DMS53 (cell line): Measurements from ENCODE around the gene LRCOL1.

Experiments
- DNase-seq: peaks from one replicate; lab custom pipeline; 2025; lab: John Stamatoyannopoulos, UW

Gene LRCOL1

DNA sequence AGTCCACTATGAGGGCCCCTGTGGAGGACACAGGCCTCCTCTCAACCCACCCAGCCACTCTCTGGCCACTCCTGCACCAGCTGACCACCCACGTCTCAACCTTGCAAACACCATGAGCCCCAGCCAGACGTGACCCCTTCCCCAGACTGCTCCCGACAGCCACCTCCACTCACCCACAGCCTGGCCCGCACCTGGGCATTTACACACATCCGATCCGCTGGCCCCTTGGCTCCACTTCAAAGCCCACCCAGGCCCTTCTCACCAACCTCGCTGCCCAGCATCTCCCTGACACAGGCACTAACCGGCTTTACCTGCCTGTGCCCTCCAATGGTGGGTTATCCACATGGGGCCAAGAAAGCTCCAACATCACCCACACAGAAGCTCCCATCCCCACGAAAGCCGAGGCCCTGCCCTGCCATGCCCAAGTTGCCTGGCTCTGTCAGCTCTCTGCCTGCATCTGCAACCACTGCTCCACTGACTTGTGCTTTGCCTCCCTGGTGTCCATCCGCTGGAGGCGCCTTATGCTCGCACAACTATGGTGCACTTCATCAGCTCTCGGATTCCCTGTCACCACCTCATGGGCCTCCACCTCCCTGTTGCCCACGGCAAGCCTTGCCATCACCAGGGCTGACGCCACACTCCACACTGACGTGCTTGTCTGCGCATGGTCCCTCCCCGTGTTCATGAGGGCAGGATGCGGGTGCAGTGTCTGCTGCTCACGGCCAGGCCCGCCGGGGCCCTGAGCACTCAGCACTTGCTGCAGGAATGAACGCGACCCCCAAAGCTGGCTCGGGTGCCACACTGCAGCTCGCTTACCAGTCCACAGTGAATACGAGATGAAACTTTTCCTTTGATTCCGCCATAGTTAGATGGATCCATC lies 24.9 kb upstream of the LRCOL1 start:
- no peak for DNase-seq

DNA sequence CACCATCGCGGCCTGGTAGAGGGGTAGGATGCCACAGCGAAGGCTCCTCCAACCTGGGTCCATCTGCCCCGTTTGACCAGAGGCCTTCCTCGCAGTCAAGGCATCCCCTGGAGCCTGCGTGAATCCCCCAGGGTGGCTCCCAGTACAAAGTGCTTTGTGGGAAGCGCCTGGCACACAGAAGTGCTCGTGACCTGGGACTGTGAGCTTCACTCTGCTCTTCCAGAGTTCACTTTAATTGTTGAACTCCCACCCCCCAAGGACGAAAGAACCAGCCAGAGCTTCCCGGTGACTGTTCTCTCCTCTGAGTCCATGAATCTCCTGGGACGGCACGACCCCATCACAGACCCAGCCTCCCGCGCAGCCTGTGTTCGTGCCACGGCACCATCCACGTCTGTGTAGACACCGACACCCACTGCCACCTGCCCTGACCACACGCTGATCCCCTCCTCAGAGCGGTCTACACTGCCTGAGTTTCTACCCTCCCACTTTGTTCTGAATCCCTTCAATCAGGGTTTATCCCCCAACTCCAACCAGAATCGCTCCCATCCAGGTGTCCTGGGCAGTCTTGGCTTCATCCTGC lies 24.1 kb upstream of the LRCOL1 start:
- no peak for DNase-seq

DNA sequence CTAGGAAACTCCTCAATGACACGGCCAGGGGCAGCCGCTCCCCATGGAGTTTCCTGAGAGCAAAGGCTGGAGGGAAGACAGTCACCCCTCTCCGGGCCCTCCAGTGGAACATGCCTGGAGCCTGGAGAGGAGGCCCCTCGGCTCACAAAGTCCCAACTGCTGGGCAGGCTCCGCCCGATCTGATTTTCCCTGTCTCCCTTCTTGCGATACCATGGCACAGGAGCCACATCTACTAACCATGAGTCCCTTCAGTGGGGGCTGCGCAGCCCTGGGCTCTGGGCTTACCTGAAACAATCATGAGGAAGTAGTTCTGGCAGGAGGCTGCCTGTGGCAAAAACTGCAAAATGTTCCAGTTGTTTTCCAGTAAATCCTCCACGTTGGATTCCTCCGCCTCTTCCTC lies 23.5 kb upstream of the LRCOL1 start:
- DNase-seq: no peak

DNA sequence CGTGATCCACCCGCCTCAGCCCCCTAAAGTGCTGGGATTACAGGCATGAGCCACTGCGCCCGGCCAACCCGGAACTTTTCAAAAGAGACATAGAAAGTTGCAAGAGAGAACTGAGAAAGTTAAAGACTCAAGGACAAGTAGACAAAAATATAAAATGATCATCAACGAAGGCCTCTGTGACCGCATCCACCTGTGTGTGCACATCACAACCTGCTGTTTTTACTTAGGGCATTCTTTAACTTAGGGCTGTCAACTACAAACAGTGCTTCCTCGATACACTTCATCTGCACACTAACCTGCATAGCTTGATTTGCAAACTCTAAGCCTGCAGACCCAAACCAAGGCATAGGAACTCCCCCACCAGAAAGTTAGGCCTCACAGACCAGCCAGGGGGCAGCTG lies 23.0 kb upstream of the LRCOL1 start:
- DNase-seq: no peak

DNA sequence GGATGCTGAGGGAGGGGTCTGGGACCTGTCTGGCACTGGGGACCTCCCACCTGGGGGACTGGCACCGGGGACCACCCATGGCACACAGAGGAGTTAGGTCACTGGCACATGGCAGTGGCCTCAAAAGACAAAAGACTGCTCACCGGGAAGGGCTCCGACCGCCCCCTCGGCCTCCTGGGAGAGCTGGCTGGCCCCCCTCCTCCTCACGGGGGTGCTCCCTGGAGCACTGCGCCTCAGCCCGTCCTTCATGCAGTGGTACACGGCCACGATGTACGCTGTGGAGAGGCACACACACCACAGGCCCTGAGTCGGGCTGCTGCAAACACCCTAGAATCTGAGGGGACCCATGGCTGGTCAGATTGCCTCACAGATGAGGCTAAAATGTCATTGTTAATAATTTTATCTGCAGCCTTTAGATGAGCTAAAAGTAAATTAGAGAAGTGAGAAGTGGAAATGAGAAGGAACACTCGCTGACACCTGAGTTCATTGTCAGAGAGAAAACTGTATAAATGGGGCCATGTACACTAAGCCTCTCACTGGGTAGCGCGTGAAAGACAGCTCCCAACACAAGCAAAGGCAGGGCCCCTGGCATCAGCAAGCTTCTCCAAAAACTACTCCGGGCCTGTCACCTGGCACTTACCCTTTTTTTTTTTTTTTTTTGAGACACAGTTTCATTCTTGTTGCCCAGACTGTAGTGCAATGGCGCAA lies 22.3 kb upstream of the LRCOL1 start:
- no peak for DNase-seq

DNA sequence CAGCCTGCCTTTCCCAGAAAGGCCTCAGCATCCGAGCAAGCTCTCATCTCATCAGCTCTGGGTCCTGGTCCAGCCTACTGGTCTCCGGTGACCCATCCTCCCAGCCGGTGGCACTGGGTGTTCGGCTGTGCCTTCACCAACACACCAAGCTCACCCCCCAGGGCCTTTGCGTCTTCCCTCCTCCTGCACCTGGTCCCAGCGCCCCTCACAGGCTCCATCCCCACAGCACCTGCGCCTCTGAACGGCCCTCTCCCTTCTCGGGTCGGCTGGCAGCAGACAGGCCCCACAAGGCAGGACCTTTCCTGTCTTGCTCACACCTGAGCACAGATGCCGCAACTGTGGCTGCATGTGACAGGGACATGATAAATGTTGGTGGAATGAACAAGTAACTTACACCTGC lies 21.3 kb upstream of the LRCOL1 start:
- no peak for DNase-seq

DNA sequence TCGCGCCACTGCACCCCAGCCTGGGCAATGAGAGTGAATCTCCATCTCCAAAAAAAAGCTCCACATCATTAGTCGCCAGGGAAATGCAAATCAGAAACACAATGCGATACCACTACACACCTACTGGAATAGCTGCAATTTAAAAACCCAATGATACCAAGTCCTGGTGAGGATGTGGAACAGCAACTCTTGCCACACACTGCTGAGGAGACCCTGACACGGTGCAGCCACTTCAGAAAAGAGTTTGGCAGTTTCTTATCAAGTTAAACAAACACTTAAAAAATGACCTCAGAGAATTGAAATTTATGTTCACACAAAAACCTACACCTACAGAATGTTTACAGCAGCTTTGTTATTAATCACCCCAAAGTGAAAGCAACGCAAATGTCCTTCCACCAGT lies 20.3 kb upstream of the LRCOL1 start:
- DNase-seq: no peak

DNA sequence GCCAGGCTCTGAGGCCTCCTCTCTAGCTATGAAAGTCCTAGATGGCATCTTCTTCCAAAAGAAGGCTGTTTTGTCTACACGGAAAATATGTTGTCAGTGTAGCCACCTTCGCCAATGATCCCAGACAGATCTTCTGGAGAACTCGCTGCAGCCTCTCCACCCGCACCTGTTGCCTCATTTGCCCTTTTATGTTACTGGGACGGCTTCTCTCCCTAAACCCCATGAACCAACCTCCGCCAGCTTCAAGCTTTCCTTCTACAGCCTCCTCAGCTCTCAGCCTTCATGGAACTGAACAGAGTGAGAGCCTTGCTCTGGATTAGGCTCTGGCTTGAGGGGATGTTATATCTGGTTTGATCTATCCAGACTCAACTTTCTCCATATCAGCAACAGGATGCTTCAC lies 18.9 kb upstream of the LRCOL1 start:
- no peak for DNase-seq

DNA sequence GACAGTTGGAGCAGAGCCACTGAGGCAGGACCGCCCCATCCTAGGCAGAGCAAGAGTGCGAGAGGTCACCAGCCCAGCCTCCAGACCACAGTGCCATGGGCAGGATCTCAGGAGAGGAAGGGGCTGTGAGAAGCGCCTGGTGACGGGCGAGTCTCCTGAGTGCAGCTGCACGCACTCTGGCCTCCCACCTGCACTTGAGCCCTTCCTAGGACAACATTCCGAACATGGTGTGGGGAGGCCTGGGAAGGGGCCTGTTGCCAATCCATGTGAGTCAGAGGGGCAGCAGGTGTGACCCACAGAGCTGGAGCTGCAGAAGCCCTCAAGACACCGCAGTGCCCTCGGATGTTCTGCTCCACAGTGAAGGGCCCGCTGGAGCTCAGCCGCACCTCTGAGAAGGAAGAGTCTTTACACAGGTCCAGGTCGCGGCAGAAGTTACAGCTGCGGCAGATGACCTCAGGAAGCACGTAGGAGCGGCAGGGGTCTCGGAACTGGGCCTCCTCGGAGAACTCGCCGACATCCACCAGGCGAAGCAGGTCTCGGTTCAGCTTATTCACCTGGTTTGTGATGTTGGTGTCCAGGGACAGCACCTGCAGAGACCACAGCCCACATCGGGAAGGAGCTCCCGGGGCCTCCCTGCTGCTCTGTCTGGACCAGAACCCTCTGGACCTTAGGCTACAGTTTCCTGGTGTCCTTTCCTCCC lies 15.5 kb upstream of the LRCOL1 start:
- no peak for DNase-seq

DNA sequence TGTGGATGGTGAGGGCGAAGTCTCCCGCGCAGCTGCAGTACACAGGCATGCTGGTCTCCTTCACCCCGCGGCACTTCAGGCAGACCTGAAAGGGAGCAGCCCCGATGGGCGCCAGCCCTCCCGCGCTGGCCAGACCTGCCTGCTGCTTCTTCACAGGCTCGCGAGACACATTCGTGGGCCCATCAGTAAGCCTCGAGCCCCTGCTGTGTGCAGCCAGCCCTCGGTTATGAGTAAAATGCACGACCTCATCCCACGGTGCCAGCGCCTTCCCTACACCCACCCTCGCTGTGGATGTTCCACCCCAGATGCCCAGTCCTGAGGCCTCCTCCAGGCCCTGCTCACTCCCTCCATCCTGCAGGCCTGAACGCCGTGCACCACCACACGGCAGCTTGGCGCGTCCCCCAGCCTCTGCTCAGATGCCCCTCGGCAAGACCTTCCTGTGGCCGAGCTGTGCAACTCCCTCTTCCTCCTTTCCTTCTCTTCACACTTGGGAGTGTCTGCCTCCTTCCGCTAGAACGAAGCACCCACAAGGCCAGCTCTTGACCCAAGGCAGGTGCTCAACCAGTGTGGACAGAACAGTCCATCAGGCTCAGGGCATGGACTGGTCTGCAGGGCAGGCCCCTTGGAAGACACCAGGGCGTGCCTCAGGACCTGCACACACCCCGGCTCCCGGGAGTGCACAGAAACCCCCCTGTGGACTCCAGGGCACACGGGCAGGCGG lies 14.7 kb upstream of the LRCOL1 start:
- no peak for DNase-seq

DNA sequence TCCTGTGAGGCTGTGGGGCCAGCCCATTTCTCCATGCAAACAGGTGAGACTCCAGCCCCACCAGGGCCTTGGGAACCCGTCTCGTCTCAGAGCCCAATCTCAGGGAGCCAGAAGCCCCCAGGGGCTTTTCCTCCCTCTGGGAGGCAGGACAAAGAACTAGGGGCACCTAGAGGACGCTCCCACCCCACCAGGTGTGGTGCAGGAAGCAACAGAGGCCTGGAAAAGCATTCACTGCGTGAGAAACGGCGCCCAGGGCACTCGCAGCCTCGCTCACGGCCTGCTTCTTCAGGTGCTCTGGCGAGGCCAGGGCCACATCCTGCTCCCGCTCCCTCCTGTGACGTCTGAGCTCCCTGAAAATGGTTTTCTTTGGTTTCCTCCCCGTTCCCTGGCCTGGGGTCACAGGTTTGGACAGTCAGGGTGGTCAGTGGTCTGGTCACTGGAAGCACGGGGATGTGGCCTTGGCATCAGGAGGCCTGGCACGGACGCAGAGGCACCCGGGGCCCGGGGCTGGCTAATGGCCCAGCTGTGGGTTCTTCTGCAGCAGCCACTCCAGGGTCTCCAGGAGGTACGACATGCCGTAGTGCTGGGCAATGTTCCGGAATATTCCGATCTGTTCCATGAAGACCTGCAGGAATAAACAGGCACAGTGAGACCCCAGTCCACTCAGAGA lies 13.9 kb upstream of the LRCOL1 start:
- DNase-seq: no peak

DNA sequence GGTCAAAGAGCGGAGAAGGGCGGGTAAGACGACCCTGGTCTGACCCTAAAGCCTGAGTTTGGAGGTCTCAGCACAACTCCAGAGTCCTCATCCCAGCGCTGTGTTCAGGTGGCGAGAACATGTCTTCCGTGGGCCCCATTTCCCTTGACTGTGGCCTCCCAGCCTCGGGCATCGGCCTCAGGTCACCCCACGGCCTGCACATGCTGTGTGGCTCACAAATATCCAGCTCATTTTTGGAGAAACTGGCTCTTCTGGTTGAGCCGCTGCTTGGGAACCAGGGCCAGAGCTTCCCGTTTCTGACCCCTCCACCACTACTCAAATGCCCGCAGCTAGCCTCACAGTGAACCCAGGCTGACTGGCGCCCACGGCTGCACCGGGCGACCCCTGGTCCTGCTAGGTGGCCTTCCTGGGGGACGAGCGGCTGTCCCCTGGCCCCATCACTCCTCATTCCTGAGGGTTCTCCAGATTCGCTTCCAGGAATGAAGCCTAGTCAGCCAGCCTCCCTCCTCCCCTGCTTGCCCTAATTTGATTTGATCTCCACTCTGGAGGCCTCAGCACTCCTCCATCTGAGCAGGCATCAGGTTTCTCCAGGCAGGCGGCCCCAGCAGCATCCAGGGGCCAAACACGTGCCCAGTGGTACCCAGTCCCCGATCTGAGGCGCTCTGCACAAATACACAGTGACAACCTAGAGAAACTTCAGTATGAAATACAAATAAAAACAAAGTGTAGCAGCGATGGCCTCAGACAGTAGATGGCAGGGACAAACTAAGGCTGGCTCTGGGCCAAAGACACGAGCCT lies 12.9 kb upstream of the LRCOL1 start:
- DNase-seq: no peak

DNA sequence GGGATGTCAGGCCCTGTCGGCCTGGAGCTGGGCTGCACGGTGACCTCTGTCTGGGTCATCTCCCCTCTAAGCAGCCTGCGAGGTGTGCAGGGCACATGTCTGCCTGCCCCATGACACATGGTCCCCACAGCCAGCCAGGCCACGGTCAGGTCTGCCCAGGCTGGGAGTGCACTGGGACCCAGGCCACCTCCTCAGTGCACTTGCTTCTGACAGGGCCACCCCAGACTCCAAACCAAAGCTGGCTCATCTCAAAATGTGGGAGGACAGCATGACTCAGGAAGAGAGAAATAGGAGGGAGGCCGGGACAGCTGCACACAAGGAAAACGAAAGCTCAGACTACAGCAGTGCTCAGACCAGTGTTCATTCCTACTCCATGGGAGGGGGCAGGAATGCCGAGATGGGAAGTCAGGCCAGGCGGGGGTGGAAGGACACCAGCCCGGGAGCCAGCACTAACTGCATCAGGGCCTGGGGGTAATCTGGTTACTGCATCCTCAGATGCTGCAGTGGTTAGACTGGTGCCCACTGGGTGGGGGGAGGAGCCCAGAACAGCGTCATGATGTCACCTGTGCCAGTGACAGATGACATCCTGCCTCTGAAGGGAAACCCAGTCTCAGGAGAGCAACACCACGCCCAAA lies 12.2 kb upstream of the LRCOL1 start:
- peak; percentile 62 for DNase-seq

DNA sequence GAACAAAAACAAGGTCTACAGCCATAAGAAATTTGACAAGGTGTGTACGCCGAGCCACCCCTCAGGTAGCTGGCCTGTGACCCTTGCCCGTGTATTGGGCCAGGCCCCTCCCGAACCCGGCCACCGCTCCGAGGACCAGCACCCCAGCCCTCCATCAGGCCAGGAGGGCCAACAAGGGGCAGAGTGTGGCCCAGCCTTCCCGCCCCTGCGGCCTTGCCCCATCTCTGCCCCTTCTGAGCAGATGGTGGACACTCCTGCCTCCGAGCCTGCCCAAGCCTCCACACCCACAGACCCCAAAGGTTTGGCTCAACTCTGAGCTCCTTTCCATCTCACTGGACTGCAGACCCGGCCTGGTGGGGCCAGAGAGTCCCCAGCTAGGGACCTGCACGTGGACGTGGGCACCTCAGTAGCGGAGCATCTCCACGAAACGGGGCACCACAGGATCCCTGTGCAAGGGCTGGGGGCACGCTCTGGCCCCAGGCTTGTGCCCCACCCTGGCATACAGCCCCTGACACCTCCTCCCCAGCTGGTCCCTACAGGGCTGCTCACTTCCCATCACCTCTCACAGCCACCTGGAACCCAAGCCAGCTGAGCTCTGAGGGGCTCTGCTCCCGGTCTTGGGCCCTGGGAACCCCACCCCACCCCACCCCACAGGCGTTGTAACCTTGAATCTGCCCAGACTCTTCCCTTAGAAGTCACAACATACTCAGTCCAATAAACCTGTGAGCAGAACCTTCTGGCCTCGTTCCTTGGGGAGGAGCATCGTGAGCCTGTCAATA lies 11.5 kb upstream of the LRCOL1 start:
- DNase-seq: no peak

DNA sequence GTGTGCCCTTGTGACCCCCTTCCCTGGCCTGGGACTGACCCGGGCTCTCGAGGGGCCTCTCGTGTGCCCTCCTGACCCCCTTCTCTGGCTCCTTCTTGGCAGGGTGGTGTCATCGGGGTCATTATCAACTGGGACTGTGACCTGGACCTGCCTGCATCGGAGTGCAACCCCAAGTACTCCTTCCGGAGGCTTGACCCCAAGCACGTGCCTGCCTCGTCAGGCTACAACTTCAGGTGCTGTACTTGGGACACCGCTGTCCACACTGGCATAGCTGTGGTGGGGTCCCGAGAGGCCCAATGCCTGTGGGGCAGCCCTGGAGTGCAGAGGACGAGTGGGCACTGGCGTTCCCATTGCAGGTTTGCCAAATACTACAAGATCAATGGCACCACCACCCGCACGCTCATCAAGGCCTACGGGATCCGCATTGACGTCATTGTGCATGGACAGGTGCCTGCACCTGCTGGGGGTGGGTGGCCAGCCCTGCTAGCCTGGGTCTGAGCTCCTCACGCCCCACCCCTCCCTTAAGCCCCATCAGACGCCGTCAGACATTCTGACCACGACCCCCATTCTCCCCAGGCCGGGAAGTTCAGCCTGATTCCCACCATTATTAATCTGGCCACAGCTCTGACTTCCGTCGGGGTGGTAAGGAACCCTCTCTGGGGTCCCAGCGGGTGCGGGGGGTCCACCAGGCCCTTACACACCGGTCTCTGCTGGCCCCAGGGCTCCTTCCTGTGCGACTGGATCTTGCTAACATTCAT lies 10.7 kb upstream of the LRCOL1 start:
- peak; percentile 50 for DNase-seq

DNA sequence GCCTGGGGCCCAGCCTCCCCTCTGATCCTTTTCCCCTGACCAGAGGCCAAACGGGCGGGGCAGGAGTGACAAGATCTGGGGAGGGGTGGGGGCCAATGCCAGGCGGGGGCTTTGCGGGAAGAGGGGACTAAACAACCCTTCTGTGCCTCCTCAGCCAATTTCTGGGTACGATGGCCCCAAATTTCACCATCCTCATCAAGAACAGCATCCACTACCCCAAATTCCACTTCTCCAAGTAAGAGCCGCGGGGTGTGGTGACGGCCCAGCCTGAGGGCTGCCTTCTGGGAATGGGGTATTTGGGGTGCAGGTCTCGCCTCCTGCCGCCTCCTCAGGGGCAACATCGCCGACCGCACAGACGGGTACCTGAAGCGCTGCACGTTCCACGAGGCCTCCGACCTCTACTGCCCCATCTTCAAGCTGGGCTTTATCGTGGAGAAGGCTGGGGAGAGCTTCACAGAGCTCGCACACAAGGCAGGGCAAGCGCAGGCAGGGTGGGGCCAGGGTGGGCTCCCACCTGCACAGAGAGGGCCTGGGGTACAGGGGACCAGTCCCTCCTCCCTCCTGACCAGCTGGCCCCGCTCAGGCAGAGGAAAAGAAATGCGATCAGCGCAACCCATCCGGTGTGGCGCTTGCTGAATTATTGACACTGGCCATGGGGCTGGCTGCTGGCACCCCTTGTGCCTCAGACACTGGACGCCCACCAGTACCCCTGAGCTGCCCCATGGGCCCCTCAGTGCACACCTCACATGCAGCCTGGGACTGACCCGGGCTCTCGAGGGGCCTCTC lies 9.9 kb upstream of the LRCOL1 start:
- peak; percentile 31 for DNase-seq

DNA sequence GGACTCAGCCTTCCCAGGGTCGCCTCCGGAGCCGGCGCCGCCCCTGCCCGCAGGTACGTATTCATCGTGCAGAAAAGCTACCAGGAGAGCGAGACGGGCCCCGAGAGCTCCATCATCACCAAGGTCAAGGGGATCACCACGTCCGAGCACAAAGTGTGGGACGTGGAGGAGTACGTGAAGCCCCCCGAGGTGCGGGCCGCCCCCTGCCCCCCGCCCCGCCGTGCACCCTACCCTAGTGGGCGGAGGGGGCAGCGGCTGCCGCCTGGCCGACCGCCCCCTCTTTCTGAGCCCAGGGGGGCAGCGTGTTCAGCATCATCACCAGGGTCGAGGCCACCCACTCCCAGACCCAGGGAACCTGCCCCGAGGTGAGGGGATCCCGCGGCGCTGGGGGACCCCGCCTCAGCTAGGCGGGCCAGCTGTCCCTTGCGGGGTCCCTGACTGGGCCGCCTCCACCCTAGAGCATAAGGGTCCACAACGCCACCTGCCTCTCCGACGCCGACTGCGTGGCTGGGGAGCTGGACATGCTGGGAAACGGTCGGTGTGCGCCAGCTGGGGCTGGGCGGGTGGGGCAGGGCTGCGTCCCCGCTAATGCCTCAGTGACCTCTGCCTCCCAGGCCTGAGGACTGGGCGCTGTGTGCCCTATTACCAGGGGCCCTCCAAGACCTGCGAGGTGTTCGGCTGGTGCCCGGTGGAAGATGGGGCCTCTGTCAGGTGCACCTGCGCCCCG lies 9.2 kb upstream of the LRCOL1 start:
- peak; percentile 50 for DNase-seq
